Measurements from ENCODE around the gene ITFG1.
"Not testable (repeated sequence)": the region's sequence is repeated elsewhere in the genome, so short reads cannot be mapped to it uniquely, and the experiment has no call there.

Gene ITFG1

DNA sequence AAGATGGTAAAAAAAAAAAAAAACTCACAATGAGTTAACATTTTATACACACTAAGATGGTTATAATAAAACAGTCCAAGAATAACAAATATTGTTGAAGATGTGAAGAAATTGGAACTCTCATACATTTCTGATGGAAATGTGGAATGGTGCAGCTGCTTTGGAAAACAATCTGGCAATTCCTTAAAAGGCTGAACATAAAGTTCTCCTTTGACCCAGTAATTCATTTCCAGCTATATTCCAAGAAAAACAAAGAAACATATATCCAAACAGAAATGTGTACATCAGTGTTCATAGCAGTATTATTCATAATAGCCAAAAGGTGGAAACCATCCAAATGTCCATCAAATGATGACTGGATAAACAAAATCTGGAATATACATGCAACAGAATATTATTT, 219.8 kb downstream of the ITFG1 start:
- no peak for DNase-seq (ENCODE audit: low read depth in 2 of 2)

DNA sequence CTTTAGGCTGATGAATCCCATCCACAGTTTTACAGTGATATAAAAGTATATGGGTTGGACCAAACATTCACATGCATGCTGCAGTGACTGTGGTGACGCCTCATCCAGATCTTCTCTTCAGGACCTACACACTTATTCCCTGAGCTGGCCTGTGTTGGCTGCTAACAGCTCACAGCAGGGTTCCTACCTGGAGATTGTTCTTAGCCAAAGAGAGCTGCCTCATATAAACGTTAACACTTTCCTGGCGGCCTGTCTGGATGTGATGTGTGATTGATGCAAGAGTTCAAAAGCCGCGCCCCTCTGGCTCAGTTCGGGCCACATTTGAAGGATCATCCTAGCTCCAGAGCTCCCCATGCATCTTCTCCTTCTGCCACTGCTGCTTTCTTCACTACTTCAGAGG, 224.1 kb downstream of the ITFG1 start:
- DNase-seq (ENCODE audit: low read depth in 2 of 2) = no peak

DNA sequence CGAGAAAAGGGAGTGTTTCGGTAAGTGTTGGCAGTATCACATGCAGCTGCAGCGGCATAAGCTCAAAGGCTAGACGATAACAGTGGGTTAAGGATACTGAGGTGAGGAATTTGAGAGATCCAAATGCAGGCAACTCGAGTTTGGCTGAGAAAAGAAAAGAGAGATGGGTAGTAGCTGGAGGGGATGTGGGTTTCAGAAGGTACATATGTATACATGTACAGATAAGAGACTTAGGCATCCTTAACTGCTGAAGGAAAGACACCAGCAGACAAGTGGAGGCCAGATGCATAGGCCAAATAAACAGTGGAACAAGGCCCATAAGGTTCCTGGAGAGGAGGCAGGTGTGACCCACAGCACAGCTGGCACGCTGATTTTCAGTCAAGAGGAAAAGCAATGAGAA, 230.6 kb downstream of the ITFG1 start:
- no peak for DNase-seq (ENCODE audit: low read depth in 2 of 2)

DNA sequence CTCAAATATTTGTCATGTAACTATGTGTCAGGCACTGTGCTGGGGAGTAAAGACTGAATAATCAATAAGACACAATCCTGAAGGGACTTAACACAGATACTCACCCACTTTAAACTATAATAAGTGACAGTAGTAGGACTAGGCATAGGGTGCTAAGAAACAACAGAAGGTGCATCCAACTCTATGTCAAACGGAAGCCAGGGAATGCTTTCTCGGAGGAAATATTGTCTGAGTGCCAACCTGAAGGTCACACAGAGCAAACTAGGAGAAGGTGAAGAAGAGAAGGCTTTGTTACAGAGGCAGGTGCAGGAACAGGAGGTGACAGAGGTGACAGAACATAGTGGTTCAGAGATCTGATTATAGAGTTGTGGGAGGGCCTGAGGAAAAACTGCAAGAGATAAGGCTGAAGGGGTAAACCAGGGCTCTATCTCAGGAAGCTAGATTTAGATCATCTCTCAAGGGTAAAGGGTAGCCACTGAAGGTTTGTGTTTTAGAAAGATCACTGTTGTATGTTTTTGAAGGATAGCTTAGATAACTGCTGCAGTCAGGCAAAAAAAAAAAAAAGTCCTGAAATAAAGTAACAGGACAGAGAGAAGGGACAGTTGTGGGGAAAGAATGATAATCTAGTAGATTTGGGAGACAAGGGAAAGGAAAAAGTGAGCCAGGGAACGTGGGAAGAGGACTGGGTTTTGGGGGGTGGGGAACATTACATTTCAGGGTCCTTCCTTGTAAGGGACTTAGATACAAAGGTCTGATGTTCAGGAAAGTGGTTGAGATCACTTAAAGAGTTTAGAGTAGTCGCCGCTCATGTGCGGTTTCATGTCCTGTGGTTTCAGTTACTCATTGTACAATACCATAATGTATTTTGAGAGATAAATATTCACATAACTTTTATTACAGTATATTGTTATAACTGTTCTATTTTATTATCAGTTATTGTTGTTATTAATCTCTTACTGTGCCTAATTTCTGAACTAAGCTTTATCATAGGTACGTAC, 231.5 kb downstream of the ITFG1 start:
- no peak for DNase-seq (ENCODE audit: low read depth in 2 of 2)

DNA sequence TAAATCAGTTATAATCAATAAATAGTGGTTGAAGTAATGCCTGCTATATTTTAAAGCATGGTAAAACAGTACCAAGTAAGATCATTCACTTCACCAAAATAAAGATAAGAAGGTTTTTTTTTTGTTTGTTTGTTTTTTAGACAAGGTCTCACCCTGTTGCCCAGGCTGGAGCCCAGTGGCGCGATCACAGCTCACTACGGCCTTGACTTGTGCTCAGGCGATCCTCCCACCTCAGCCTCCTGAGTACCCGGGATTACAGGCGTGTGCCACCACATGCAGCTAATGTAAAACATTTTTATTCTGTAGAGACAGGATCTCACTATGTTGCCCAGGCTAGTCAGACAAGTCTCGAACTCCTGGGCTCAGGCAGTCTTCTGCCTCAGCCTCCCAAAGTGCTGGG, 232.6 kb downstream of the ITFG1 start:
- DNase-seq (ENCODE audit: low read depth in 2 of 2) = no peak

DNA sequence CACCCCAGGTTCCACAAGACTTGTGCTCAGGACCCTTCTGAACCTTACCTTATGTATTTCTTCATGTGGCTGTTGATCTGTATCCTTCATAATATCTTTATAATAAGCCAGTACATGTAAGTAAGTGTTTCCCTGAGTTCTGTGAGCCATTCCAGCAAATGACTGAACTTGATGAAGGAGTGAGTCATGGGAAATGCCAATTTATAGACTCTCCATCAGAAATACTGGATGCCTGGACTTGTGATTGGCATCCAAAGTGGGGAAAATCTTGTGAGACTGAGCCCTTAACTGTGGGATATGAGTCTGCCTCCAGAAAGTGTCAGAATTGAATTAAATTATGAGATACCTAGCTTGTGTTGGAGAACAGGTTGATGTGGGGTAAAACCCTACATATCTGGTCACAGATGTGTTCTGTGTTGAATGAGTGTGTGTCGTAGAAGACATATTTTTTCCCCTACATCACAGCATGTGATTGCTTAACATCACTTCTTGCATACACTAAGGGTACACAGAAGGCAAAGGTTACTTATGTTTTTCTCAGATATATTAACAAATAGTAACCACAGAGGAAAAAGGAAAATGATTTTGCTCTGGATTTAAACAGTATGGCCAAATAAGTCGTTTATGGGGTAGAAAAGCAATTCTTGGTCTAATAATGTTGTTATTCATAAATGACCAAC, 247.0 kb downstream of the ITFG1 start:
- DNase-seq (ENCODE audit: low read depth in 2 of 2) = no peak

DNA sequence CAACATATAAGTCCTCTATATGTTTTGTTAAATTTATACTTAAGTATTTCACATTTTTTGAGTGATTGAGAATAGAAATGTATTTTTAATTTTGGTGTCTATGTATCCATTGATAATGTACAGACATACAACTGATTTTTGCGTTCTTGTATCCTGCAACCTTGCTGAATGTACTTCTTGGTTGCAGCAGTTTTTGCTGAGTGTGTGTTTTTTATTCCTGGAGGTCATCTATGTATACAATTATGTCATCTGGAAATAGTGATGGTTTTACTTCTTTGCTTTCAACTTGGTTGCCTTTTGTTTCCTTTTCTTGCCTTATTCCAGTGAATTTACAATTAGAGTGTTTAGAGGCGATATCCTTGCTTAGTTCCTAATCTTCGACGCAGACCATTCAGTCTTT, 249.6 kb downstream of the ITFG1 start:
- no peak for DNase-seq (ENCODE audit: low read depth in 2 of 2)

DNA sequence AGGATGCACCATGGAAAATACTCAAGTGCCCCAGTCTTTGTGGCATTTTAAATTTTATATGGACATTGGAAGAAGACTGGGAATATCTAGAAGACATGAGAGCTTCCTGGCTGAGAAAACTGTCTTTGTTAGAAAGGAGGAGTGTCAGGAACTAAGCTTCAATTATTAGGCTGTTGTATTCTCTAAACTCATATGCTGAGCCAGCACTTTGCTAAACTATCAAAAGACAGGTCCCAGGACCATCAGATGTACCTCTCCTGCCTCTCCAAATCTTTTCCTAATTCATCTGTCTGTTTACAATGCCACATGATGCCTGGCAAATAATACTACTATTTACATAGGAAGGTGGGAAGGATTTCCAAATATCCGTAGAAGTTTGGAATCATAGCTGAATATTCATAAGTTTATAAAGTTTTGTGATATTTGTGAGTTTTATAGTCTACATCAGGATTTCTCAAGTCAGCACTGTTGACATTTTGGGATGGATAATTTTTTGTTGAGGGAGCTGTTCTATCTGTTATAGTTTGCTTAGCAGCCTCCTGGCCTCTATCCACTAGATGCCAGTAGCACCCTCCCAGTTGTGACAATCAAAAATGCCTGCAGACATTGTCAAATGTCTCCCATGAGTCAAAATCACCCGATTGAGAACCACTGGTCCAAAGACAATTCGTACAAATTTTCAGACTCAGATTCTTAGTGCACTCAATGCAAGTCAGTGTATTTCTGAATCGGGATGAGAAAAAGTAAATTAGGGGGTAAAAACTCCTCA, 255.9 kb downstream of the ITFG1 start:
- DNase-seq (ENCODE audit: low read depth in 2 of 2) = no peak

DNA sequence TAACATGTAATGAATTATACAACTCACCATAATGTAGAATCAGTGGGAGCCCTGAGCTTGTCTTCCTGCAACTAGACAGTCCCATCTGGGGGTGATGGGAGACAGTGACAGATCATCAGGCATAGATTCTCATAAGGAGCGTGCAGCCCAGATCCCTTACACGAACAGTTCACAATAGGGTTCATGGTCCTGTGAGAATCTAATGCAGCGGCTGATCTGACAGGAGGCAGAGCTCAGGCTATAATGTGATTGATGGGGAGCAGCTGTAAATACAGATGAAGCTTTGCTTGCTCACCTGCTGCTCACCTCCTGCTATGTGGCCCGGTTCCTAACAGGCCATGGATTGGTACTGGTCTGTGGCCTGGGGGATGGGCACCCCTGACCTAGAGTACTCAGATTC, 257.4 kb downstream of the ITFG1 start:
- not testable (repeated sequence) for DNase-seq (ENCODE audit: low read depth in 2 of 2)

DNA sequence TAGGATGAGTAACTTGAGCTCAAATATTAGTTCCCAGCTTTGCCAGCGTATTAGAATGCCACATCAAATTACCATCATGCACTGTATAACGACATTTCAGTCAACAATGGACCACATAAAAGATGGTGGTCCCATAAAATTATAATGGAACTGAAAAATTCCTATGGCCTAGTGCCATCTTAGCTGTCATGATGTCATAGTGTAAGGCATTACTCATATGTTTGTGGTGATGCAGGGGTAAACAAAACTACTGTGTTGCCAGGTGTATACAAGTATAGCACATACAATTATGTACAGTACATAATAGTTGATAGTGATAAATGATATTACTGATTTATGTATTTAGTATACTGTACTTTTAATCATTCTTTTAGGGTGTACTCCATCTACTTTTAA, 262.7 kb downstream of the ITFG1 start:
- no peak for DNase-seq (ENCODE audit: low read depth in 2 of 2)

DNA sequence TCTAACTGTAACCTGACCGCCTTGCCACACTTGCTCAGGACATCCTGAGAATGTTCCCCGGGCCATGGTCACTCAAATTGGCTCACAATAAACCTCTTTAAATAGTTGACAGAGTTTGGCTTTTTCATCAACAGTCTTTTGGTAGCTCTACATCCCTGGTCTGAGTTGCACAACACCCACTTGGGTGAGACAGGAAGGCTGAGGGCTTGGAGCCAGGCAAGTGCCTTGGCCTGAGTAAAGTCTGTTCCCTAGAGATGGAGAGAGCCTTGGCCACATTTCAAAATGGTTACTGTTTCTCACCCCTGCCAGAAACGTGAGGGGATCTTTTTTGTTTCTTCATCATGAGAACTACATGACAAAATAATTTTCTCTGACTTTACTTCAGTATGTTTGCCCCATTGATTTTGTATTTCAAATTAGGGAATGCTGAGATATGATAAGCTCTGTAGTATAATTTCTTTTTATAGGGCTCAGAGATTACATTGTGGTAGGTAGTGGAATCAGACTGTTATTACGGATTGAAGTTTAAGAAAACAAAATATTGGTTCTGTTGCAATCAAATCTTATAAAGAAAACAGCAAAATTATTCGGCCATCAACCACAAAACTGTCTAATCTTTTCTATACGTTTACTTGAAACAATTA, 263.2 kb downstream of the ITFG1 start:
- no peak for DNase-seq (ENCODE audit: low read depth in 2 of 2)

DNA sequence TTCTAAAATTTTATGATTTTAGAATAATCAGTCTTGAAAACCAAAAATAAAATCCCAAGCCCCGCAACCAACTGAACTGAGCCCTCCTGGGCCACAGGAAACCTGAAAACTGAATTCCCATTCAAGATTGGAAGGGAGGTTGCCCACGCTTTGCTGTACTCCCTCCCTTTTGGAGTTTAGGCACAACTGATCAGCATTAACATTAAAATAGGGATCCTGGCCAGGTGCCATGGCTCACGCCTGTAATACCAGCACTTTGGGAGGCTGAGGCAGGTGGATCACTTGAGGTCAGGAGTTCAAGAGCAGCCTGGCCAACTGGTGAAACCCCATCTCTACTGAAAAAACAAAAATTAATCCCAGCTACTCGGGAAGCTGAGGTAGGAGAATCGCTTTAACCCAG, 264.4 kb downstream of the ITFG1 start:
- DNase-seq (ENCODE audit: low read depth in 2 of 2) = no peak

DNA sequence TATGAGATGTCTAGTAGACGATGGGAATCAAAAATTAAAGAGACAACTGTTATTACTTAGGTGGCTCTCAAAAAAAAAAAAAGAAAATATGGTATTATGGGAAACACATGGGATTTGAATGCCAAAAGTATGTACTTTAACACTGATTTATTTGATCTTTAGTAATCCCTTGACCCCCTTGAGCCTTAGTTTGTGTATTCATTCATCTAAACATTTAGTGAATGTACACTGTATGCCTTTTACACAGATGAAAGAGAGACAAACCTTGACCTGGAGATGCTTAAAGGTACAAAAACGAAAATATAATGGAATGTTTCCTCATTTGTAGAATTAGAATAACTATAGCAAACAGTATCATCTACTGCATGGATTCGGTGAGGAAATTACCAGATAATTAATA, 278.5 kb downstream of the ITFG1 start:
- no peak for DNase-seq (ENCODE audit: low read depth in 2 of 2)

DNA sequence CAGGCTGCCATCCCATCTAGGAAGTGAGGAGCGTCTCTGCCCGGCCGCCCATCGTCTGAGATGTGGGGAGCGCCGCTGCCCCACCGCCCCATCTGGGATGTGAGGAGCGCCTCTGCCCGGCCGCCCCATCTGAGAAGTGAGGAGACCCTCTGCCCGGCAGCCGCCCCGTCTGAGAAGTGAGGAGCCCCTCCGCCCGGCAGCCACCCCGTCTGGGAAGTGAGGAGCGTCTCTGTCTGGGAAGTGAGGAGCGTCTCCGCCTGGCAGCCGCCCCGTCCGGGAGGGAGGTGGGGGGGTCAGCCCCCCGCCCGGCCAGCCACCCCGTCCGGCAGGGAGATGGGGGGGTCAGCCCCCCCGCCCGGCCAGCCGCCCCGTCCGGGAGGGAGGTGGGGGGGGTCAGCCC, 279.8 kb downstream of the ITFG1 start:
- DNase-seq (ENCODE audit: low read depth in 2 of 2) = not testable (repeated sequence)

DNA sequence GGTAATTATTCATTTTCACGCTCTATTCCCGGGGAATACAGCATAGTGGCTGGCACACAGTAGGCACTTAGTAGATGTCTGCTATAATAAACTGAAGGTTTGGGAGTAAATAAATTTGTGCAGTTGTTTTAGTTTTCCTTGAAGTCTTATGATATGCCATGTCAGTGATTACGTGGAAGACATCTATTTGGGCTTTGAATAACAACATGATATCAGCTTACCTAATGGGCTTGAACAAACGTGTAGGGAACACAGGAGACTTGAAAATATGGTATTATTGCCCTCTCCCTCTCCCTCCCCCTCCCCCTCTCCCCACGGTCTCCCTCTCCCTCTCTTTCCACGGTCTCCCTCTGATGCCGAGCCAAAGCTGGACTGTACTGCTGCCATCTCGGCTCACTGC, 280.8 kb downstream of the ITFG1 start:
- no peak for DNase-seq (ENCODE audit: low read depth in 2 of 2)

DNA sequence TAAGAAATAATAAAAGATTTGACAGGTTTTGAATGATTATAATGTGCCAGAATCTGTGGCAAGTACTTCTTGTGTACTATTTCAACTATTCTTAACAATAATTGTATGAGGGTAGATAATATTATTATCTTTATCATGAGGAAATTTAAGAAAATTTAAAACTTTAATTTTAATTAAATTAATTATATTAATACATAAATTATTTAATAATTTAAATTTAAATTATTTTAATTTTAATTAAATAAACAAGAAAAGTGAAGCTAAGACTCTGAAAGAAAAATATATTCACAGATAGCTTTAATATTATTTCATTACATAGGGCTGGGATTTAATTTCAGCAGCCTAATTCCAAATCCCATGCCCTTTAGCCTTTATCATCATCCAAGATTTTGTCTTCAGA, 285.7 kb downstream of the ITFG1 start:
- no peak for DNase-seq (ENCODE audit: low read depth in 2 of 2)

DNA sequence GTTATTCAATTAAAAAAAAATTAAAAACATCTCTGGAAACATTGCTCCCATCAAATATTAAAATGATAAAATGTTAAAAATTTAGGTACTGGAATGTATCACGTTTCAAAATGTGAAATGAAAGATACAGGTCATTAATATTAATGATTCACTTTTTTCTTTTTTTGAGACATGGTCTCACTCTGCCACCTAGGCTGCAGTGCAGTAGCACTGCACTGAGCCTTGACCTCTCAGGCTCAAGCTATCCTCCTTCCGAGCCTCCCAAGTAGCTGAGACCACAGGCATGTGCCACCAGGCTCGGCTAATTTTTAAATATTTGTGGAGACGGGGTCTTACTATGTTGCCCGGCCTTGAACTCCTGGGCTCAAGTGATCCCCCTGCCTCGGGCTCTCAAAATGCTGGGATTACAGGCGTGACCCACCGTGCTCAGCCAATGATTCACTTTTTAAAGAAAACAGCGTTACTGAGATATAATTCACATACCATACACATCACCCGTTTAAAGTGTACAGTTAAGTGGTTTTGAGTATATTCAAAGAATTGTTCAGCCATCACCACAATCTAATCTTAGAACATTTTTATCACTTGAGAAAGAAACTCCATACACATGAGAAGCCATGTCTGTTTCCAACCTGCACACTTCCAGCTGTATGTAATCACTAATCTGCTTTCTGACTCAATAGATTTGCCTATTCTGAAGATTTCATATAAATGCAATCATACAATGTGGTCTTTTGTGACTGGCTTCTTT, 298.0 kb downstream of the ITFG1 start:
- DNase-seq (ENCODE audit: low read depth in 2 of 2) = no peak

DNA sequence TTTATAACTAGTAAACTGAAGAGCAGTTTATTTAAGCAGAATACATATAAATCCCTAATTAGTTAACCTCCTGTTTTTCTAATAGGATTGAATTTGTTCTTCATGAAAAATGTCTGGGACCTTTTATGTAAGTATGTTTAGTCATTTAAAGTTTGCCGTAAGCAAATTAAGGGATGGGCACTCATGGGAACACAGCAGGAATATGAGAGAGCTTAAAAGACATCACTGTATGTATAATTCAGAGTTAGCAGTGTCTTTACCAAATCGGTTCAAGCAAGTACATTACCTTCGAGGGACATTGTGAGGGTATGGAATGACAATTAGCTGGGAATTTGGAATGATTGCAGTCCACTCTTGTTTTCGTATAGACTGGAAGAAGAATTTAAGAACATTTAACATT, 299.4 kb downstream of the ITFG1 start:
- no peak for DNase-seq (ENCODE audit: low read depth in 2 of 2)

DNA sequence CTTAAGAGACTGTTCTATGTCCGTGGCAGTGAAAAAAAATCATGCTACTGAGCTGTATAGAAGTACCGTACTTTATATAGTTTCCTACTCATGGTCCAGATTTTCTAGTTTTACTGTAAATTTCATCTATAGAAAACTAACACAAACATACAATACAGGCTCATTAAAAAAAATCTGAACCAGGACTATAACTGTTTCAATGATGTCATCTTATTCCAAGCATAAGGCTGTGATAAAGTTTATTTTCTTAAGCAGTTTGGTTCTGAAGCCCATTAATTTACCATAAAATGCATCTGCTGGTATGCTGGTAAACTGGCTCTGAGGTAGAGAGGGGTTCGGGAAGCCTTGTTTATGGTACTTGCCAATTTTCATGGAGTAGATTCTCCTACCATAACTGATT, 300.4 kb downstream of the ITFG1 start:
- DNase-seq (ENCODE audit: low read depth in 2 of 2) = no peak

DNA sequence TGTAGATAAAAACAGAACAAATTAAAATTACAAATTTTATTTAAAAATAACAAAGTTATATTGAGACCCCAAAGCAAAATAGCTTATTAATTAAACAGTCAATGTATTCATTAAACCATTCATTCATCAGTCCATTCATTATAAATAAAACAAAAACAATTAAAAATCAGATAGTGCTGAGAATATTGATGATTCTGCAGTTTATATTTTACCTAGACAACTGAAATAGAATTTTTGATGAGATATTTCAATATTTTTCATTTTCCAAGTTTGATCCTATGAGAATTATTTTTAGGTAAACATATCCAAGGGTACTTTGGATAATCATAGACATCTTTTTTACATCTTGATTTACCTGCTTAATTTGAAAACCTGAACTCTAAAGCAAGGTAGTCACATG, 301.9 kb downstream of the ITFG1 start:
- DNase-seq (ENCODE audit: low read depth in 2 of 2) = no peak

DNA sequence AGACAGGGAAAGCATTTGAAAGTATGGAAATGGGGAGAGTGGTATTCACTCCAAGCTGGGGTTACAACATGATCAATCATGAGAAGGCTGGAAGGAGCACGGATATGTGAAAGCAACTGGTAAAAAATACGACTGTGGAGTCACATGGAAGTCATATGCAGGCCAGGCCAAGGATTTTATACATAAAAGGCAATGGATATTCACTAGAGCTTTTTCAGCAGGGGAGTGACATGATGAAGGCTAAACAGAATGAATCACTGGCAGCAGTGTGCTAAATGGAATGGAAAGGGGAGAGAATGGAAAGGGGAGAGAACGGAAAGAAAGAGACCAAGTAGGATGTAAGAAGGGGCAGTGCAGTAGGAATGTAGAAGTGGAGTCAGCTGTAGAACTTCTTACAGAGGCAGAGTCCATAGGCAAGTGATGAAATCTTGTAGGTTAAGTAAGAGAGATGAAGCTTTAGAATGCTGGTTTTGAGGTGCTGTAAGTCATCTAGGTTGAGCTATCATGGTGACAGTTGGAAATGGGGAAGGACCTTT, 304.1 kb downstream of the ITFG1 start:
- no peak for DNase-seq (ENCODE audit: low read depth in 2 of 2)

Data from stimulated activated CD8-positive, alpha-beta memory T cell treated with anti-CD3 and anti-CD28 coated beads, Interleukin-7, amount 100 ng/mL, for 4 hours (primary cell).